H9 (cell line): Measurements from ENCODE around the gene UNC13D. TPM values are rescaled to one million over a fixed set of nuclear protein-coding genes. Genes with fewer than 3 reads are reported as not detected.
A peak's percentile ranks its signal among the peaks of the same experiment; 100 is the strongest.
"Not testable (repeated sequence)": the region's sequence is repeated elsewhere in the genome, so short reads cannot be mapped to it uniquely, and the experiment has no call there.

ENCODE experiments used
- DNase-seq: peaks from one replicate; pipeline ENCODE4 v3.0.0-alpha.2; 2017
- H2AFZ ChIP-seq: one replicate; pipeline ENCODE4 v1.6.1; 2013; ENCODE audit warnings: mild to moderate bottlenecking, low read length, control low read depth, moderate library complexity
- H2AK5ac ChIP-seq: 2 replicates; pipeline ENCODE4 v1.6.1; 2013; ENCODE audit warnings: low read length, control low read depth, mixed read lengths; ENCODE audit not compliant: insufficient read length
- H2BK120ac ChIP-seq: one replicate; pipeline ENCODE4 v1.6.1; 2013; ENCODE audit warnings: low read depth, mild to moderate bottlenecking, low read length, control low read depth, inconsistent platforms; ENCODE audit not compliant: poor library complexity, severe bottlenecking
- H2BK12ac ChIP-seq: 2 replicates; pipeline ENCODE4 v1.6.1; 2013; ENCODE audit warnings: low read length, control low read depth, mixed read lengths, low read depth; ENCODE audit not compliant: insufficient read length
- H2BK15ac ChIP-seq: 2 replicates; pipeline ENCODE4 v1.6.1; 2013; ENCODE audit warnings: low read depth, low read length, control low read depth
- H2BK20ac ChIP-seq: one replicate; pipeline ENCODE4 v1.6.1; 2013; ENCODE audit warnings: low read depth, mild to moderate bottlenecking, low read length, control low read depth, inconsistent platforms; ENCODE audit not compliant: poor library complexity, severe bottlenecking
- H2BK5ac ChIP-seq: 2 replicates; pipeline ENCODE4 v1.6.1; 2013; ENCODE audit warnings: low read length, control low read depth, mixed read lengths; ENCODE audit not compliant: insufficient read length
- H3K14ac ChIP-seq: 2 replicates; pipeline ENCODE4 v1.6.1; 2013; ENCODE audit warnings: low read length, control low read depth; ENCODE audit not compliant: insufficient read depth
- H3K18ac ChIP-seq: 2 replicates; pipeline ENCODE4 v1.6.1; 2013; ENCODE audit warnings: low read depth, mild to moderate bottlenecking, mixed read lengths, low read length, control low read depth; ENCODE audit not compliant: insufficient read length
- H3K23ac ChIP-seq: 2 replicates; pipeline ENCODE4 v1.6.1; 2013; ENCODE audit warnings: low read length, control low read depth, mixed read lengths, low read depth; ENCODE audit not compliant: insufficient read length
- H3K23me2 ChIP-seq: 2 replicates; pipeline ENCODE4 v1.6.1; 2013; ENCODE audit warnings: low read depth, mild to moderate bottlenecking, mixed read lengths, low read length, control low read depth; ENCODE audit not compliant: insufficient read length, poor library complexity, severe bottlenecking
- H3K27ac ChIP-seq: 2 replicates; pipeline ENCODE4 v1.5.1; 2013; ENCODE audit warnings: low read length, control low read depth, mixed read lengths, low read depth; ENCODE audit not compliant: insufficient read length
- H3K27me3 ChIP-seq: 2 replicates; pipeline ENCODE4 v1.6.1; 2013; ENCODE audit warnings: low read length, control low read depth, inconsistent platforms; ENCODE audit not compliant: insufficient read depth
- H3K4ac ChIP-seq: 2 replicates; pipeline ENCODE4 v1.6.1; 2013; ENCODE audit warnings: low read depth, mild to moderate bottlenecking, control low read depth, inconsistent platforms, low read length, moderate library complexity
- H3K4me1 ChIP-seq: 2 replicates; pipeline ENCODE4 v1.6.1; 2013; ENCODE audit warnings: low read length, control low read depth, inconsistent platforms; ENCODE audit not compliant: insufficient read depth
- H3K4me2 ChIP-seq: 2 replicates; pipeline ENCODE4 v1.6.1; 2013; ENCODE audit warnings: low read length, control low read depth, mixed read lengths; ENCODE audit not compliant: insufficient read length, insufficient read depth
- H3K56ac ChIP-seq: 2 replicates; pipeline ENCODE4 v1.6.1; 2013; ENCODE audit warnings: low read depth, mild to moderate bottlenecking, mixed read lengths, low read length, control low read depth; ENCODE audit not compliant: insufficient read length
- H3K79me1 ChIP-seq: 2 replicates; pipeline ENCODE4 v1.6.1; 2013; ENCODE audit warnings: low read depth, mild to moderate bottlenecking, moderate library complexity, low read length, control low read depth, inconsistent platforms; ENCODE audit not compliant: insufficient read depth, poor library complexity, severe bottlenecking
- H3K79me2 ChIP-seq: 2 replicates; pipeline ENCODE4 v1.6.1; 2013; ENCODE audit warnings: low read length, control low read depth, inconsistent platforms; ENCODE audit not compliant: insufficient read depth
- H3K9ac ChIP-seq: 2 replicates; pipeline ENCODE4 v1.6.1; 2013; ENCODE audit warnings: low read length, control low read depth, mixed read lengths; ENCODE audit not compliant: insufficient read length; ENCODE audit errors: extremely low read depth
- H3K9me3 ChIP-seq: one replicate; pipeline ENCODE4 v1.6.1; 2013; ENCODE audit warnings: low read depth, low read length, inconsistent platforms; ENCODE audit not compliant: control insufficient read depth
- H3T11ph ChIP-seq: one replicate; pipeline ENCODE4 v1.6.1; 2013; ENCODE audit warnings: mild to moderate bottlenecking, low read length, control low read depth, inconsistent platforms
- H4K20me1 ChIP-seq: one replicate; pipeline ENCODE4 v1.6.1; 2013; ENCODE audit not compliant: control insufficient read depth, insufficient read length, insufficient read depth
- H4K5ac ChIP-seq: 2 replicates; pipeline ENCODE4 v1.6.1; 2013; ENCODE audit warnings: low read depth, mild to moderate bottlenecking, mixed read lengths, low read length, control low read depth; ENCODE audit not compliant: insufficient read length
- H4K8ac ChIP-seq: replicated peaks from 2 replicates; pipeline ENCODE4 v1.6.1; 2013; ENCODE audit warnings: low read length, control low read depth, mixed read lengths, low read depth; ENCODE audit not compliant: insufficient read length
- H4K91ac ChIP-seq: 2 replicates; pipeline ENCODE4 v1.6.1; 2013; ENCODE audit warnings: low read depth, mild to moderate bottlenecking, moderate library complexity, mixed read lengths, low read length, control low read depth; ENCODE audit not compliant: insufficient read length
- H3K27ac Mint-ChIP-seq, 3 experiments: 2 replicates in 2 of 3; 3 replicates in 1 of 3; pipeline ENCODE4 v1.8.0; 2020 to 2021; ENCODE audit warnings: mixed read lengths in 3 of 3, mild to moderate bottlenecking in 1 of 3, moderate library complexity in 1 of 3
- H3K27me3 Mint-ChIP-seq: 2 replicates; pipeline ENCODE4 v1.8.0; 2021; ENCODE audit warnings: low read depth, mild to moderate bottlenecking, moderate library complexity, mixed read lengths
- H3K36me3 Mint-ChIP-seq, 3 experiments: 2 replicates in 2 of 3; 3 replicates in 1 of 3; pipeline ENCODE4 v1.8.0; 2020 to 2021; ENCODE audit warnings: low read depth in 3 of 3, mixed read lengths in 3 of 3; ENCODE audit not compliant: insufficient read depth in 1 of 3
- H3K4me1 Mint-ChIP-seq, 2 experiments: 2 replicates each; pipeline ENCODE4 v1.8.0; 2020; ENCODE audit warnings: mixed read lengths in 2 of 2
- H3K4me3 Mint-ChIP-seq, 2 experiments: 2 replicates in 1 of 2; 3 replicates in 1 of 2; pipeline ENCODE4 v1.8.0; 2020 to 2021; ENCODE audit warnings: mild to moderate bottlenecking in 2 of 2, mixed read lengths in 2 of 2, moderate library complexity in 1 of 2
- H3K9me3 Mint-ChIP-seq, 2 experiments: 2 replicates in 1 of 2; 3 replicates in 1 of 2; pipeline ENCODE4 v1.8.0; 2020; ENCODE audit warnings: mild to moderate bottlenecking in 2 of 2, mixed read lengths in 2 of 2, moderate library complexity in 1 of 2
- WGBS: extraction: QIAGEN DNeasy Blood & Tissue Kit; methylation state at CpG from one replicate; pipeline ENCODE4 v1.1.7; 2013; ENCODE audit warnings: missing lambda C conversion rate, low lambda C conversion rate, mixed read lengths; ENCODE audit not compliant: insufficient read length; ENCODE audit errors: extremely low coverage; 5-methylcytosine and 5-hydroxymethylcytosine counted together
- total RNA-seq: library from RNA; stranded (reverse); gene quantifications from 2 replicates; pipeline ENCODE4 v1.2.1, GENCODE V29; 2021
- TF ChIP-seq, protein P1 (sequence below): fragments of 200-600 bp; sonication (generic); conservative IDR thresholded peaks from 3 replicates; pipeline ENCODE4 v1.8.0; 2021; ENCODE audit warnings: antibody characterized with exemption, mild to moderate bottlenecking

The UNC13D gene
- total RNA-seq, 1 experiment from 2014 or later, result 6.3 TPM

DNA sequence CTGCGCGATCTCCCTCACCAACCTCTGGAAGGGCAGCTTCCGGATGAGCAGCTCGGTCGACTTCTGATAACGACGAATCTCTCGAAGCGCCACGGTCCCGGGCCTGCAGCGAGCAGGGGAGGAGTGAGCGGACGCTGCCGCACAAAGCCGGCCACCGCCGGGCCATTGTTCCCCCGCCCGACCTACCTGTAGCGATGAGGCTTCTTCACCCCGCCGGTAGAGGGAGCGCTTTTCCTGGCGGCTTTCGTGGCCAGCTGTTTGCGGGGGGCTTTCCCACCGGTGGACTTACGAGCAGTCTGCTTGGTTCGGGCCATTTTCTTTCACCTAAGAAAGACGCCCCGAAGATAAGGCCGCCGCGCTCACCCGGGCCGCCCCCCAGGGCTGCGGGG is 65.3 kb downstream of the UNC13D start:
- H3K79me2 ChIP-seq, result peaks cover 3% of the 10 kb centered on the region; the same call in 1 of the 2 replicates
- no peak overlapping the region for H3T11ph ChIP-seq
- Mint-ChIP-seq H3K27ac (peak overlapping the region; percentile 94 to 96 (median 95)), H3K27me3 (peaks cover 2% of the 10 kb centered on the region; the same call in 1 of the 2 replicates), H3K9me3 (peaks cover 2 to 3% of the 10 kb centered on the region in 2 experiments; a peak in 3 of 5 replicates), H3K4me1 (peaks cover 32 to 37% of the 10 kb centered on the region in 2 experiments), H3K4me3 (peak overlapping the region; percentile 96 to 99), H3K36me3 (peaks cover 21 to 34% (median 33%) of the 10 kb centered on the region in 3 experiments)
- peaks cover 1% of the 10 kb centered on the region; the same call in 1 of the 2 replicates for H3K4me1 ChIP-seq
- no peaks in the 10 kb centered on the region for H4K20me1 ChIP-seq
- H3K27me3 ChIP-seq, result no peaks in the 10 kb centered on the region
- no peak overlapping the region for H2BK12ac ChIP-seq
- H3K4ac ChIP-seq, result no peak overlapping the region
- peak overlapping the region; percentile 40 for H2BK120ac ChIP-seq
- no peak overlapping the region for H2BK5ac ChIP-seq
- H2AK5ac ChIP-seq, result no peak overlapping the region
- no peaks in the 10 kb centered on the region for H3K23me2 ChIP-seq
- TF ChIP-seq, protein P1, sequence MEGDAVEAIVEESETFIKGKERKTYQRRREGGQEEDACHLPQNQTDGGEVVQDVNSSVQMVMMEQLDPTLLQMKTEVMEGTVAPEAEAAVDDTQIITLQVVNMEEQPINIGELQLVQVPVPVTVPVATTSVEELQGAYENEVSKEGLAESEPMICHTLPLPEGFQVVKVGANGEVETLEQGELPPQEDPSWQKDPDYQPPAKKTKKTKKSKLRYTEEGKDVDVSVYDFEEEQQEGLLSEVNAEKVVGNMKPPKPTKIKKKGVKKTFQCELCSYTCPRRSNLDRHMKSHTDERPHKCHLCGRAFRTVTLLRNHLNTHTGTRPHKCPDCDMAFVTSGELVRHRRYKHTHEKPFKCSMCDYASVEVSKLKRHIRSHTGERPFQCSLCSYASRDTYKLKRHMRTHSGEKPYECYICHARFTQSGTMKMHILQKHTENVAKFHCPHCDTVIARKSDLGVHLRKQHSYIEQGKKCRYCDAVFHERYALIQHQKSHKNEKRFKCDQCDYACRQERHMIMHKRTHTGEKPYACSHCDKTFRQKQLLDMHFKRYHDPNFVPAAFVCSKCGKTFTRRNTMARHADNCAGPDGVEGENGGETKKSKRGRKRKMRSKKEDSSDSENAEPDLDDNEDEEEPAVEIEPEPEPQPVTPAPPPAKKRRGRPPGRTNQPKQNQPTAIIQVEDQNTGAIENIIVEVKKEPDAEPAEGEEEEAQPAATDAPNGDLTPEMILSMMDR, result peak; percentile 86
- DNase-seq, result peak; percentile 75
- H2BK20ac ChIP-seq, result no peak overlapping the region
- no peaks in the 10 kb centered on the region for H3K9me3 ChIP-seq
- H4K8ac ChIP-seq, result no peak overlapping the region
- H3K14ac ChIP-seq, result peak overlapping the region; percentile 92
- H3K79me1 ChIP-seq, result no peaks in the 10 kb centered on the region
- H3K56ac ChIP-seq, result no peak overlapping the region
- H3K23ac ChIP-seq, result no peak overlapping the region
- H4K5ac ChIP-seq, result no peak overlapping the region
- peak overlapping the region; percentile 91 for H3K9ac ChIP-seq
- no peak overlapping the region for H2BK15ac ChIP-seq
- no CpG with 5 or more reads among the region's 38 CpGs for WGBS
- H3K27ac ChIP-seq, result no peak overlapping the region
- H4K91ac ChIP-seq, result no peak overlapping the region
- peak overlapping the region; percentile 90 for H3K4me2 ChIP-seq
- H3K18ac ChIP-seq, result peak overlapping the region; percentile 32
- H2AFZ ChIP-seq, result no peak overlapping the region

DNA sequence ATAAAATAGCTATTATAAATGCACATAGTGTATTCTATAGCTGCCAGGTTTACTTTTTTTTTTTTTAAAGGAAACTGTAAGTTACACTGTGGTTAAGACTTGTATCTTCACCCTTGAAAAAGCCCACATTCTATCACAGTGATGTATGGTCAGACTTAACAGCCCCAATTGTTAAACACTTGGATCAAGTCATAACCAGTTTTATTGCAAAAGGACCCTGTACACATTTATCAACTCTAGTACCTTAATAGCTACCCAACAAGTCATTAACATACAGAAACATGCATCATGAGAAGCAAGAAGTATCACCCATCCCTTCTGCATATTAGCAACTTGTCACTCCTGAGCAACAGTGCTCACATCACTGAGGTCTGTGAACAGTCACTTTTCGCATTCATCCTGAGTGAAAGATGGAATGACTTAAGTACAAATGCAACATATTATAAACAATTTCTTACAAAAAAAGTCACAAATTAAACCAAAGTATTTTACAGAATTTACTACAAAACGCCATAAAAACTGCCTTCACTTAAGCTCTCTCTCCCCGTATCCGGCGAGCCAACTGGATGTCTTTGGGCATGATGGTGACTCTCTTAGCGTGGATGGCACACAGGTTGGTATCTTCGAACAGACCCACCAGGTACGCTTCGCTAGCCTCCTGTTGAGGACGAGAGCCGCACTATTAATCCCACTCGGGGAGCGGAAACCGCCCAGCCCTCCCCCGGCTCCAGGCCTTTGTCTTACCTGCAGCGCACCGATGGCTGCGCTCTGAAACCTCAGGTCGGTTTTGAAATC is 65.9 kb downstream of the UNC13D start:
- not testable (repeated sequence) for H4K8ac ChIP-seq, H3K79me1 ChIP-seq, H3K9me3 ChIP-seq, H3T11ph ChIP-seq, H3K4ac ChIP-seq, H3K56ac ChIP-seq, H3K79me2 ChIP-seq, H2BK12ac ChIP-seq, H2BK120ac ChIP-seq, H3K23ac ChIP-seq, H2AK5ac ChIP-seq, H4K20me1 ChIP-seq, H3K27me3 ChIP-seq, H3K23me2 ChIP-seq, H2BK5ac ChIP-seq, H2BK15ac ChIP-seq, H4K5ac ChIP-seq, H3K27me3 Mint-ChIP-seq, H2BK20ac ChIP-seq, H2AFZ ChIP-seq, H3K27ac ChIP-seq, H3K4me1 ChIP-seq, H3K9me3 Mint-ChIP-seq, H4K91ac ChIP-seq
- Mint-ChIP-seq H3K4me1 (peaks cover 26 to 35% of the 10 kb centered on the region in 2 experiments), H3K36me3 (peaks cover 21 to 34% (median 33%) of the 10 kb centered on the region in 3 experiments), H3K4me3 (peak overlapping the region; percentile 96 to 99), H3K27ac (peak overlapping the region; percentile 94 to 96 (median 95))
- Histone ChIP-seq H3K18ac (peak overlapping the region; percentile 32), H3K14ac (peak overlapping the region; percentile 77; the same call in 1 of the 2 replicates), H3K9ac (peak overlapping the region; percentile 91), H3K4me2 (peak overlapping the region; percentile 90)
- peak; percentile 48 for DNase-seq
- no CpG with 5 or more reads among the region's 19 CpGs for WGBS
